Astrocyte (in vitro differentiated cells and primary cell): ENCODE results near the gene MIOX.

Experiments used
- CTCF ChIP-seq: IDR thresholded peaks from 2 replicates; pipeline ENCODE4 v1.5.1; 2011; ENCODE audit warnings: low read depth, mild to moderate bottlenecking, inconsistent platforms, low read length, moderate library complexity; ENCODE audit not compliant: insufficient read depth
- EZH2 ChIP-seq: IDR thresholded peaks from 2 replicates; pipeline ENCODE4 v1.6.1; 2012; ENCODE audit warnings: mild to moderate bottlenecking, low read length, inconsistent platforms; ENCODE audit not compliant: insufficient read depth

GRCh38 chr22:50477923-50478322 lies 8.7 kb upstream of the MIOX start:
- no peak for TF ChIP-seq EZH2
- TF ChIP-seq CTCF: no peak
